OCI-LY7 (cell line): ENCODE data around the gene HAPSTR1.

Experiments used
- CTCF ChIP-seq: fragments of 200-600 bp; sonication (generic); conservative IDR thresholded peaks from 2 replicates; pipeline ENCODE4 v1.5.1; 2014; ENCODE audit warnings: mild to moderate bottlenecking, antibody characterized with exemption, low read length, moderate library complexity, mixed read lengths
- EZH2phosphoT487 ChIP-seq: fragments of 200-600 bp; sonication (generic); IDR thresholded peaks from 2 replicates; pipeline ENCODE4 v1.6.1; 2018; ENCODE audit warnings: low read depth, borderline replicate concordance, mild to moderate bottlenecking, mixed run types, antibody characterized with exemption, low read length, moderate library complexity, mixed read lengths

- TF ChIP-seq CTCF, result no peak
- TF ChIP-seq EZH2phosphoT487, result no peak
These were observed 43.6 kb upstream of the HAPSTR1 start for GRCh38 chr16:9047689-9048301.
